H9 (cell line): ENCODE data around the gene EIF4G2. TPM values are rescaled to one million over a fixed set of nuclear protein-coding genes. Genes with fewer than 3 reads are reported as not detected.

ENCODE experiments used
- DNase-seq: peaks from one replicate; pipeline ENCODE4 v3.0.0-alpha.2; 2017
- H2AFZ ChIP-seq: one replicate; pipeline ENCODE4 v1.6.1; 2013; ENCODE audit warnings: mild to moderate bottlenecking, low read length, control low read depth, moderate library complexity
- H2AK5ac ChIP-seq: 2 replicates; pipeline ENCODE4 v1.6.1; 2013; ENCODE audit warnings: low read length, control low read depth, mixed read lengths; ENCODE audit not compliant: insufficient read length
- H2BK120ac ChIP-seq: one replicate; pipeline ENCODE4 v1.6.1; 2013; ENCODE audit warnings: low read depth, mild to moderate bottlenecking, low read length, control low read depth, inconsistent platforms; ENCODE audit not compliant: poor library complexity, severe bottlenecking
- H2BK12ac ChIP-seq: 2 replicates; pipeline ENCODE4 v1.6.1; 2013; ENCODE audit warnings: low read length, control low read depth, mixed read lengths, low read depth; ENCODE audit not compliant: insufficient read length
- H2BK15ac ChIP-seq: 2 replicates; pipeline ENCODE4 v1.6.1; 2013; ENCODE audit warnings: low read depth, low read length, control low read depth
- H2BK20ac ChIP-seq: one replicate; pipeline ENCODE4 v1.6.1; 2013; ENCODE audit warnings: low read depth, mild to moderate bottlenecking, low read length, control low read depth, inconsistent platforms; ENCODE audit not compliant: poor library complexity, severe bottlenecking
- H2BK5ac ChIP-seq: 2 replicates; pipeline ENCODE4 v1.6.1; 2013; ENCODE audit warnings: low read length, control low read depth, mixed read lengths; ENCODE audit not compliant: insufficient read length
- H3K14ac ChIP-seq: 2 replicates; pipeline ENCODE4 v1.6.1; 2013; ENCODE audit warnings: low read length, control low read depth; ENCODE audit not compliant: insufficient read depth
- H3K18ac ChIP-seq: 2 replicates; pipeline ENCODE4 v1.6.1; 2013; ENCODE audit warnings: low read depth, mild to moderate bottlenecking, mixed read lengths, low read length, control low read depth; ENCODE audit not compliant: insufficient read length
- H3K23ac ChIP-seq: 2 replicates; pipeline ENCODE4 v1.6.1; 2013; ENCODE audit warnings: low read length, control low read depth, mixed read lengths, low read depth; ENCODE audit not compliant: insufficient read length
- H3K23me2 ChIP-seq: 2 replicates; pipeline ENCODE4 v1.6.1; 2013; ENCODE audit warnings: low read depth, mild to moderate bottlenecking, mixed read lengths, low read length, control low read depth; ENCODE audit not compliant: insufficient read length, poor library complexity, severe bottlenecking
- H3K27ac ChIP-seq: 2 replicates; pipeline ENCODE4 v1.5.1; 2013; ENCODE audit warnings: low read length, control low read depth, mixed read lengths, low read depth; ENCODE audit not compliant: insufficient read length
- H3K27me3 ChIP-seq: 2 replicates; pipeline ENCODE4 v1.6.1; 2013; ENCODE audit warnings: low read length, control low read depth, inconsistent platforms; ENCODE audit not compliant: insufficient read depth
- H3K4ac ChIP-seq: 2 replicates; pipeline ENCODE4 v1.6.1; 2013; ENCODE audit warnings: low read depth, mild to moderate bottlenecking, control low read depth, inconsistent platforms, low read length, moderate library complexity
- H3K4me1 ChIP-seq: 2 replicates; pipeline ENCODE4 v1.6.1; 2013; ENCODE audit warnings: low read length, control low read depth, inconsistent platforms; ENCODE audit not compliant: insufficient read depth
- H3K4me2 ChIP-seq: 2 replicates; pipeline ENCODE4 v1.6.1; 2013; ENCODE audit warnings: low read length, control low read depth, mixed read lengths; ENCODE audit not compliant: insufficient read length, insufficient read depth
- H3K56ac ChIP-seq: 2 replicates; pipeline ENCODE4 v1.6.1; 2013; ENCODE audit warnings: low read depth, mild to moderate bottlenecking, mixed read lengths, low read length, control low read depth; ENCODE audit not compliant: insufficient read length
- H3K79me1 ChIP-seq: 2 replicates; pipeline ENCODE4 v1.6.1; 2013; ENCODE audit warnings: low read depth, mild to moderate bottlenecking, moderate library complexity, low read length, control low read depth, inconsistent platforms; ENCODE audit not compliant: insufficient read depth, poor library complexity, severe bottlenecking
- H3K79me2 ChIP-seq: 2 replicates; pipeline ENCODE4 v1.6.1; 2013; ENCODE audit warnings: low read length, control low read depth, inconsistent platforms; ENCODE audit not compliant: insufficient read depth
- H3K9ac ChIP-seq: 2 replicates; pipeline ENCODE4 v1.6.1; 2013; ENCODE audit warnings: low read length, control low read depth, mixed read lengths; ENCODE audit not compliant: insufficient read length; ENCODE audit errors: extremely low read depth
- H3K9me3 ChIP-seq: one replicate; pipeline ENCODE4 v1.6.1; 2013; ENCODE audit warnings: low read depth, low read length, inconsistent platforms; ENCODE audit not compliant: control insufficient read depth
- H3T11ph ChIP-seq: one replicate; pipeline ENCODE4 v1.6.1; 2013; ENCODE audit warnings: mild to moderate bottlenecking, low read length, control low read depth, inconsistent platforms
- H4K20me1 ChIP-seq: one replicate; pipeline ENCODE4 v1.6.1; 2013; ENCODE audit not compliant: control insufficient read depth, insufficient read length, insufficient read depth
- H4K5ac ChIP-seq: 2 replicates; pipeline ENCODE4 v1.6.1; 2013; ENCODE audit warnings: low read depth, mild to moderate bottlenecking, mixed read lengths, low read length, control low read depth; ENCODE audit not compliant: insufficient read length
- H4K8ac ChIP-seq: replicated peaks from 2 replicates; pipeline ENCODE4 v1.6.1; 2013; ENCODE audit warnings: low read length, control low read depth, mixed read lengths, low read depth; ENCODE audit not compliant: insufficient read length
- H4K91ac ChIP-seq: 2 replicates; pipeline ENCODE4 v1.6.1; 2013; ENCODE audit warnings: low read depth, mild to moderate bottlenecking, moderate library complexity, mixed read lengths, low read length, control low read depth; ENCODE audit not compliant: insufficient read length
- H3K27ac Mint-ChIP-seq, 3 experiments: 2 replicates in 2 of 3; 3 replicates in 1 of 3; pipeline ENCODE4 v1.8.0; 2020 to 2021; ENCODE audit warnings: mixed read lengths in 3 of 3, mild to moderate bottlenecking in 1 of 3, moderate library complexity in 1 of 3
- H3K27me3 Mint-ChIP-seq: 2 replicates; pipeline ENCODE4 v1.8.0; 2021; ENCODE audit warnings: low read depth, mild to moderate bottlenecking, moderate library complexity, mixed read lengths
- H3K36me3 Mint-ChIP-seq, 3 experiments: 2 replicates in 2 of 3; 3 replicates in 1 of 3; pipeline ENCODE4 v1.8.0; 2020 to 2021; ENCODE audit warnings: low read depth in 3 of 3, mixed read lengths in 3 of 3; ENCODE audit not compliant: insufficient read depth in 1 of 3
- H3K4me1 Mint-ChIP-seq, 2 experiments: 2 replicates each; pipeline ENCODE4 v1.8.0; 2020; ENCODE audit warnings: mixed read lengths in 2 of 2
- H3K4me3 Mint-ChIP-seq, 2 experiments: 2 replicates in 1 of 2; 3 replicates in 1 of 2; pipeline ENCODE4 v1.8.0; 2020 to 2021; ENCODE audit warnings: mild to moderate bottlenecking in 2 of 2, mixed read lengths in 2 of 2, moderate library complexity in 1 of 2
- H3K9me3 Mint-ChIP-seq, 2 experiments: 2 replicates in 1 of 2; 3 replicates in 1 of 2; pipeline ENCODE4 v1.8.0; 2020; ENCODE audit warnings: mild to moderate bottlenecking in 2 of 2, mixed read lengths in 2 of 2, moderate library complexity in 1 of 2
- CTCF ChIP-seq: fragments of 200-600 bp; sonication (generic); conservative IDR thresholded peaks from 3 replicates; pipeline ENCODE4 v1.8.0; 2021; ENCODE audit warnings: antibody characterized with exemption, mild to moderate bottlenecking
- WGBS: extraction: QIAGEN DNeasy Blood & Tissue Kit; methylation state at CpG from one replicate; pipeline ENCODE4 v1.1.7; 2013; ENCODE audit warnings: missing lambda C conversion rate, low lambda C conversion rate, mixed read lengths; ENCODE audit not compliant: insufficient read length; ENCODE audit errors: extremely low coverage; 5-methylcytosine and 5-hydroxymethylcytosine counted together
- total RNA-seq: library from RNA; stranded (reverse); gene quantifications from 2 replicates; pipeline ENCODE4 v1.2.1, GENCODE V29; 2021

EIF4G2 gene
- total RNA-seq, 1 experiment from 2014 or later, result 1,013 TPM

- H3T11ph ChIP-seq, result no peak overlapping the region
- no peaks in the 10 kb centered on the region for H3K27me3 ChIP-seq
- no peak overlapping the region for H4K5ac ChIP-seq
- no peak overlapping the region for H2BK20ac ChIP-seq
- H2BK5ac ChIP-seq, result no peak overlapping the region
- no peak overlapping the region for H2BK120ac ChIP-seq
- no peak overlapping the region for H3K56ac ChIP-seq
- Mint-ChIP-seq H3K27ac (no peak overlapping the region), H3K27me3 (no peaks in the 10 kb centered on the region), H3K4me3 (peak overlapping the region; percentile 94 to 97; a peak in 3 of 5 replicates), H3K9me3 (no peaks in the 10 kb centered on the region), H3K36me3 (peaks cover 4 to 22% (median 16%) of the 10 kb centered on the region in 3 experiments; a peak in 6 of 7 replicates), H3K4me1 (peaks cover 8 to 10% of the 10 kb centered on the region in 2 experiments)
- TF ChIP-seq CTCF, result no peak
- no CpG with 5 or more reads among the region's 7 CpGs for WGBS
- no peaks in the 10 kb centered on the region for H3K9me3 ChIP-seq
- no peaks in the 10 kb centered on the region for H3K79me1 ChIP-seq
- H3K4ac ChIP-seq, result no peak overlapping the region
- no peak overlapping the region for H2AFZ ChIP-seq
- DNase-seq, result no peak
- no peak overlapping the region for H2AK5ac ChIP-seq
- no peak overlapping the region for H3K23ac ChIP-seq
- no peak overlapping the region for H4K91ac ChIP-seq
- no peak overlapping the region for H3K18ac ChIP-seq
- H3K9ac ChIP-seq, result no peak overlapping the region
- H3K79me2 ChIP-seq, result no peaks in the 10 kb centered on the region; the same call in 1 of the 2 replicates
- H4K20me1 ChIP-seq, result no peaks in the 10 kb centered on the region
- no peaks in the 10 kb centered on the region for H3K4me1 ChIP-seq
- no peak overlapping the region for H3K14ac ChIP-seq
- H2BK15ac ChIP-seq, result no peak overlapping the region
- no peak overlapping the region for H3K27ac ChIP-seq
- H3K23me2 ChIP-seq, result peaks cover 5% of the 10 kb centered on the region
- peak overlapping the region; percentile 83 for H3K4me2 ChIP-seq
- no peak overlapping the region for H2BK12ac ChIP-seq
- H4K8ac ChIP-seq, result no peak overlapping the region
Measured at GRCh38 chr11:10752486-10752885, 56.2 kb downstream of the EIF4G2 start.
